HEK293T (cell line): ENCODE data around the gene GALNT14.

Source experiments
- ARNT ChIP-seq: fragments of 450-650 bp; IDR thresholded peaks from 2 replicates; pipeline ENCODE4 v1.6.1; 2017; ENCODE audit warnings: mild to moderate bottlenecking
- BHLHE40 ChIP-seq: fragments of 450-650 bp; IDR thresholded peaks from 2 replicates; pipeline ENCODE4 v1.6.1; 2016; ENCODE audit warnings: mild to moderate bottlenecking, moderate library complexity, borderline replicate concordance
- ELF4 ChIP-seq: fragments of 450-650 bp; IDR thresholded peaks from 2 replicates; pipeline ENCODE4 v1.6.1; 2017; ENCODE audit warnings: antibody characterized with exemption
- FOXA1 ChIP-seq: fragments of 450-650 bp; IDR thresholded peaks from 2 replicates; pipeline ENCODE4 v1.6.1; 2016; ENCODE audit warnings: mild to moderate bottlenecking
- FOXK2 ChIP-seq: fragments of 450-650 bp; IDR thresholded peaks from 2 replicates; pipeline ENCODE4 v1.6.1; 2016; ENCODE audit warnings: mild to moderate bottlenecking
- FOXM1 ChIP-seq: fragments of 450-650 bp; IDR thresholded peaks from 2 replicates; pipeline ENCODE4 v1.6.1; 2017; ENCODE audit warnings: mild to moderate bottlenecking, borderline replicate concordance
- L3MBTL2 ChIP-seq: fragments of 450-650 bp; conservative IDR thresholded peaks from 2 replicates; pipeline ENCODE4 v1.6.1; 2016; ENCODE audit warnings: mild to moderate bottlenecking
- LEF1 ChIP-seq: fragments of 450-650 bp; IDR thresholded peaks from 2 replicates; pipeline ENCODE4 v1.6.1; 2017; ENCODE audit warnings: mild to moderate bottlenecking, borderline replicate concordance
- NFRKB ChIP-seq: fragments of 450-650 bp; IDR thresholded peaks from 2 replicates; pipeline ENCODE4 v1.6.1; 2016; ENCODE audit warnings: mild to moderate bottlenecking, moderate library complexity
- SP1 ChIP-seq: fragments of 450-650 bp; IDR thresholded peaks from 2 replicates; pipeline ENCODE4 v1.6.1; 2017
- SUZ12 ChIP-seq: fragments of 450-650 bp; IDR thresholded peaks from 2 replicates; pipeline ENCODE4 v1.6.1; 2016; ENCODE audit warnings: mild to moderate bottlenecking
- TARDBP ChIP-seq: fragments of 450-650 bp; IDR thresholded peaks from 2 replicates; pipeline ENCODE4 v1.6.1; 2016
- ZNF384 ChIP-seq: fragments of 450-650 bp; IDR thresholded peaks from 2 replicates; pipeline ENCODE4 v1.6.1; 2016
- TF ChIP-seq, protein P1 (sequence below): fragments of 450-650 bp; IDR thresholded peaks from 2 replicates; pipeline ENCODE4 v1.6.1; 2016

DNA sequence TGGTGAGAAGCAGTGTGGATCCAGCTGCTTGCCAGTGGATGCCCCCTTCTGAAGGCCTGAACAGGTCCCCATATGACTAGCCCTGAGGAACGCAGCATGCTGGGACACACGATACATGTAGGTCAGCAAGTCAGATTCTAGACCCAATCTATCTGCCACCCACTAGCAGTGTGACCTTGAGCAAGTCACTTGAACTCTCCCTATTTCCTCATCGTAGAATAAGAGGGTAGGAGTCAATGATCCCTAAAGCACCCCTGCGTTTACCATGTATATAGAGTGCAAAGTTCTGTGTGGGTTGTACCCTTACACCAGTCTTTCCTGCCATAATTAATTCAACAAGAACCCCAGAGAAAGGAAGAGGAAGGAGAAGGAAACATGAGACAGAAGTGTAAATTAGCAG lies 123.7 kb downstream of the GALNT14 start:
- TF ChIP-seq ARNT (no peak), SUZ12 (no peak), BHLHE40 (no peak), FOXM1 (no peak), NFRKB (no peak), FOXK2 (no peak), TARDBP (no peak), SP1 (no peak), LEF1 (no peak), L3MBTL2 (no peak), FOXA1 (no peak), ELF4 (no peak), ZNF384 (no peak)
- TF ChIP-seq, protein P1, sequence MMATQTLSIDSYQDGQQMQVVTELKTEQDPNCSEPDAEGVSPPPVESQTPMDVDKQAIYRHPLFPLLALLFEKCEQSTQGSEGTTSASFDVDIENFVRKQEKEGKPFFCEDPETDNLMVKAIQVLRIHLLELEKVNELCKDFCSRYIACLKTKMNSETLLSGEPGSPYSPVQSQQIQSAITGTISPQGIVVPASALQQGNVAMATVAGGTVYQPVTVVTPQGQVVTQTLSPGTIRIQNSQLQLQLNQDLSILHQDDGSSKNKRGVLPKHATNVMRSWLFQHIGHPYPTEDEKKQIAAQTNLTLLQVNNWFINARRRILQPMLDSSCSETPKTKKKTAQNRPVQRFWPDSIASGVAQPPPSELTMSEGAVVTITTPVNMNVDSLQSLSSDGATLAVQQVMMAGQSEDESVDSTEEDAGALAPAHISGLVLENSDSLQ, result no peak
